Left renal pelvis (tissue), 4 donors: Measurements from ENCODE around the gene CCDC92. TPM values are rescaled to one million over a fixed set of nuclear protein-coding genes. Genes with fewer than 3 reads are reported as not detected.
A peak's percentile ranks its signal among the peaks of the same experiment; 100 is the strongest.

ENCODE experiments used
- DNase-seq, 4 donors: peaks; one replicate each; pipeline ENCODE4 v3.0.0-alpha.2; 2013; ENCODE audit warnings: low read depth in 4 of 4, low spot score in 3 of 4
- polyA plus RNA-seq, 4 donors: library from polyadenylated mRNA; unstranded; fragments of 120-200 nt; gene quantifications; one replicate each; pipeline ENCODE4 v1.2.1, GENCODE V29; 2013; ENCODE audit not compliant: insufficient read length in 4 of 4

Gene CCDC92
- polyA plus RNA-seq, 4 donors = 34.4 to 54.1 (median 42.7) TPM

DNA sequence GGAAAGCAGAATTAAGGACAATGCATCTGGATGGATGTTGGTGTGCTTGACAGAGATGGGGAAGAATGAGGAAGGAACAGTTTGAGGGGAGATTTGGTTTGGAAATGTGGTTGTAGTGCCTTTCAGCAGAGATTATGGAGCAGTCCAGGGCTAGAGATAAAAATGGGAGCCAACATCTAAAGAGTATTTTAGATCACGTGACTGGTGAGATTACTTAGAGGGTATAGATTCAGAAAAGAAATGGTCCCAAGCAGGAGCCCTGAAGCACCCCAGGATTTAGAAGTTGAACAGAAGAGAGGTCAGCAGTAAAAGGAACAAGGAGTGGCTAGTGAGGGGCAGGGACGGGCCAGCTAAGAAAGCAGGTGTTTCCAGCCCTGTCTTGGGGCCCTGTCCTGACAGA, 30.0 kb upstream of the CCDC92 start:
- DNase-seq = no peak

DNA sequence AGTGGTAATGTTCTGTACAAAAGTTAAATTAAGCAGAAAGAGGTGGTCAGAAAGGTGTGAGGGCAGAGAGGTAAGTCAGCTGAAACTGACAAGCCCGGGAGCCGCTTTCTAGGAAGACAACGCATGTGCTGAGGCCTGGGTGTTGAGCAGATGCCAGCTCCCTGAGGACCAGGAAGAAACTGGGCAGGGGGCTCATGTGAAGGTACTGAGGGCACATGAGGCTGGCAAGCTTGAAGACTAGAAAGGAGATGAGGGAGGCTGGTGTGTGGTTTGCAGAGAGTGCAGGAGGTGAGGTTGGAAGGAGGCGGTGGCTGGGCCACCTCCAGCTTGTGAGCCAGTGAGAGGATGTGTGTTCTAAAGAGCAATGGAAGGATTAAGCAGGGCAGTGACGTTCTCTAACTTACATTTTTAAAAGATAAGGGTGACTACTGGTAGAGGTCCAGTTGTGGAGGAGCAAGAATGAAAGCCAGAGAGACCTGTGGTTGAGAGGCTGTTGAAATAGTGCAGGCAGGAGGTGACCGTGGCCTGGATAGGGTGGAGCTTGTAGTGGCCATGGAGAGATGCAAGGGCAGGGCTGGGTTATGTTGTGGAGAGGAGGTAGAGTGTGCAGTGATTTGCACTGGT, 29.5 kb upstream of the CCDC92 start:
- no peak for DNase-seq

- no peak for DNase-seq
These were observed 28.7 kb upstream of the CCDC92 start for GRCh38 chr12:124001343-124001742.

GRCh38 chr12:124000111-124000510, 27.5 kb upstream of the CCDC92 start:
- no peak for DNase-seq

- DNase-seq = no peak
These were observed 26.3 kb upstream of the CCDC92 start for GRCh38 chr12:123998991-123999359.

GRCh38 chr12:123998344-123998990, 25.8 kb upstream of the CCDC92 start:
- DNase-seq = no peak

DNA sequence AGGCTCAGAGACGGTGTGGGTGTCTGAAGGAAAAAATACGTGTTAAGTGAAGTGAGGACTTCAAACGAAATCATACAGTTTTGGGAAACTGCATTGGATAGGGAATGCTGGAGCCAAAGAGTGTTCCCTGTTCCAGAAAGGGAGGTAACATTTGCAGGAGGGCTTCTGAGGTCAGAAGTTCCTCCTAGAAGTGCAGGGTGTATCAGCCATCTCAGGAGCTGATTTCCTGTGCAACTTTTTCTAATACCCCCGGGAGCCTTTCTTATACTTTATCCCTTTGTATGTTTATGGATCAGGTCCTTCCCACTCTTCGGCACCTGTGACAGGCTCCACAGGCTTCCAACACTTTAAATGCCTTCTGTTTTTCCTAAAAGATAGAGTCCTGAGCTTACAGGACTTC, 25.3 kb upstream of the CCDC92 start:
- no peak for DNase-seq

DNA sequence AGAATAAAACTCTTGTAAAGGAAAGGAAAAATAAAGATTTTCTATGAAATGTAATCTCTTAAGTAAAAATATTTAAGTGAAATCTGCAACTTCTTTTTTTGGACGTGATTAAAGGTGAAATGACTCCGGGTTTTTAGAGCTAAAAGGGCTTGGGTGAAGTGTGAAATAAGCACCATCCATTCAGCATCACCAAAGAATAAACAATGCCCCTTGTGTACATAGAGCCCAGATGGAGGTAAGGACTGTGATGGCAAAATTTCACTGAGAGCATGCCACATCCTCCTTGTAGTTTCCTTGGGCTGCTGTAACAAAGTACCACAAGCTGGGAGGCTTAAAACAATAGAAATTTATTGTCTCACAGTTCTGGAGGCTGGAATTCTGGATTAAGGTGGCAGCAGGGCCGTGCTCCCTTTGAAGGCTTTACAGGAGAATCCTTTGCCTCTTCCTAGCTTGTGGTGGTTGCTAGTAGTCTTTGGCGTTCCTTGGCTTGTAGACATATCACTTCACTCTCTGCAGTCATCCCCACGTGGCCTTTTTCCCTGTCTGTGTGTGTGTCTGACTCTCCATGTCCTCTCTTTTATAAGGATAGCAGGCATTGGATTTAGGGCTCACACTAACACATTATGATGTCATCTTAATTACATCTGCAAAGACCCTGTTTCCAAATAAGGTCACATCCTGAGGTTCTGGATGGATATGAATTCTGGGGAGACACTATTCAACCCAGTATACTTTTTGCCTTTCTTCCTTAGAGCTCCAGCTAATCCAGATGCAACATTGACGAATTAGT, 24.6 kb upstream of the CCDC92 start:
- no peak for DNase-seq

DNA sequence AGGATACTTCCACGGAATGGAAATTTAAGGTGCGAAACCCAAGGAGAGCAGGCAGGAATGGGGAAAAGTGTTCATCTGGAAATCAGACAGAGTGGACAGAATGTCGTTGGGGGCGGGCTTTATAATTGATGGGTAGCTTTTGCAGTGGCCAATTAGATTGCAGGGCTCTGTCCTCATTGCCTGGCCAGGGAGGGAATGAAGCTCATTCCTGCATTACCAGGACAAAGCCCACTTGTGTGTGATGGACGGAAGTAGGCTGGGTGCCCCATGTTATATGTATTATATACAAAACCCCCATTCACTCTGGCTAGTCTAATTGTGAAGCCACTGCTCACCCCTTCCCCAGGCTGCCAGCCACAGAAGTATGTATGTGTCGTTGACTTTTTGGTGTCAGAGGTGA, 23.9 kb upstream of the CCDC92 start:
- no peak for DNase-seq

DNA sequence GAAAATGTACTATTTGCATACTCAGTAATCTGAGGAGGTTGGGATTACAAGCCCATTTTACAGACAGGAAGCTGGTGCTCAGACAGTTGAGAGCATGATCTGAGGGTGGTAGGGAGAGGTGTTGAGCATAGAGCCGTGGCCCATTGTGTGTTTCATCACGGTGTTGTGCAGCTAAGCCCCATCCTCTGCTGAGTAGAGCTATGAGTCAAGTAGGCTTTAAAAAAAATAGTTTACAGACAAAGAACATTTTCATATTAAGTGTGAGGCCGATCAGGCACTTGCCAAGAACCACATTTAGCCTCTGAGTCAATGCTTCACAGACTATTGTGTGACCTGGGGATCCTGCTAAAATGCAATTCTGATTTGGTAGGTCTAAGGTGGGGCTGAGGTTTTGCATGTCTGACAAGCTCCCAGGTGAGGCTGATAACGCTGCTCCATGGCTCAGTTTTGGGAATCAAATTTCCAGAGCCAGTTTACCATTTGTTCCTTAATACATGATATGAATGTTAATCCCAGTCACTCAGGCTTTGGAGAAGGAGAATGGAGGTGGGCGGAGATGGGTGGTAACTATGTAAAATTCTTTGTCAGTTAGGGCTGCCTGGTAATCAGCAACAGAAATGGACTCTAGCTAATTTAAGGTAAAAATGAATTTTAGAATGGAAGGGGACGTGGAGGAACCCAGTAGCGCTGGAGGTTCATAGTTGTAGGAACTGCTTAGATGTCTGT, 22.6 kb upstream of the CCDC92 start:
- DNase-seq = no peak

DNA sequence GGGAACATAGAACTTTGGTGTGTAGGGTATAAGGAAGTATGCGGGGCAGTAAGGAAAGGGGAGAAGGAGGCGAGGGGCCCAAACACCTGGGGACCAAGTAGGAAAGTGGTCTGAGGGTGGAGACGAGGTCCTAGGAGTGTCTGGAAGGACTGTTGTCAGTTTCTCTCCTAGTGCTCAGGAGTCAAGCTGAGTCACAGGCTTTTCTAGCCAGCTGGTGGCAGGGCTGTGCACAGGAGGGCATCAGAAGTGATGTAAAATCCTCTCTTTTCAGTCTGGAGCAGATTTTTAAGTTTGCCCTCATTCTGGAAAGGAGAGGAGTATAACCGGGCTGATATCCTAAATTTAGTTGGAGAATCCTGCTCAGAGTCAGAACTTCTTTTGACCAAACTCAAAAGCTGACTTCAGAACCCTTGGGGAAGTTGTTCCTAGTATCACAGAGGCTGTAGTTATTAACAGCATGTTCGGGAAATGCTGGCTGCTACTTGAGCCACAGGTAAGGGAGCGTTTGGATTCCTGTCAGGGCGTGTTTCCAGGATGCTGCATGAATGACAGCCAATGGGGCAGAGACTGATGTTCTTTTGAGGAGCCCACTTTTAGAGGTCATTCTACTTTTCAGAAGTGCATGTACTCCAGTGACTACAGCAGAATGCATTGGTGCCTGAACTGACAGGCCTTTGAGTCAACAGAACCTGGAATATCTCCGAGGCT, 19.6 kb upstream of the CCDC92 start:
- no peak for DNase-seq

GRCh38 chr12:123991372-123991951, 18.8 kb upstream of the CCDC92 start:
- DNase-seq = no peak

- no peak for DNase-seq
These were observed 17.9 kb upstream of the CCDC92 start for GRCh38 chr12:123990511-123990910.

GRCh38 chr12:123989753-123990152, 17.1 kb upstream of the CCDC92 start:
- DNase-seq = no peak

DNA sequence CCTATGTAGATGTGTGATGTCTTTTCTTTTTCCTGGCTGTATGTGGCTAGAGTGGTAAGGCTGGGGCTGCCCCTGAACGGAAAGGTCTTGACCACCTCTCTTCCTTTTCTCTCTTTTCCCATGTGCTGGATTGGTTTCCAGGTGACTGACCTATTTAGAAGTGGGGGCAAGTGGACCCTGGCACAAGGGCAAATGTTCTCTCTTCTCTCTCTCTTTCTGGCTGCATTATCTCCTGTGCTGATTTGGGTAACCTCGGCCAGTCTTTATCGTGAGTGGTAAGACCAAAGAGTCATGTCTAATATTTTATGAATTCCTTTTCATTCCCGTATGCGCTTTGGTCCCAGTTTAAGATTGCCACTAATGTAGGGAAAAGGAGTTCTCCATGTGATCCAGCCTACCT, 16.5 kb upstream of the CCDC92 start:
- DNase-seq = no peak

- DNase-seq = no peak
These were observed 14.4 kb upstream of the CCDC92 start for GRCh38 chr12:123987022-123987421.

GRCh38 chr12:123986374-123986965, 13.8 kb upstream of the CCDC92 start:
- no peak for DNase-seq

DNA sequence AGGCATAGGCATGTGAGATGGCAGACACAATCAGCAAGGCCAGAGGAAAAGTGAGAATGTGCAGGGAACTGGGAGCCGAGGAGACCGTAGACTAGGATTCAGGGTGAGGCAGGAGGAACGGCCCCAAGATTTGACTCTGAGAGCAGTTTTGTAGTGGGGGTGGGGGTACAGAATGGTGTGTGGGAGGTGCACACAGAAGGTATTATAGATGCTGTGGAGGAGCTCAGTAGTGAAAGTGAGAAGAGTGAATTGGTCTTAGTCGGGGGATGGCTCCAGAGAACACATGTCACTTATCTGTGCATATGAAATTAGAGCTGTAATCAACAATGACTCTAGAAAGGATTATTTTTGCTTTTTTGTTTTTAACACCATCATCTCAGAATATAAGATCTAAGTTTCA, 12.3 kb upstream of the CCDC92 start:
- DNase-seq = no peak

DNA sequence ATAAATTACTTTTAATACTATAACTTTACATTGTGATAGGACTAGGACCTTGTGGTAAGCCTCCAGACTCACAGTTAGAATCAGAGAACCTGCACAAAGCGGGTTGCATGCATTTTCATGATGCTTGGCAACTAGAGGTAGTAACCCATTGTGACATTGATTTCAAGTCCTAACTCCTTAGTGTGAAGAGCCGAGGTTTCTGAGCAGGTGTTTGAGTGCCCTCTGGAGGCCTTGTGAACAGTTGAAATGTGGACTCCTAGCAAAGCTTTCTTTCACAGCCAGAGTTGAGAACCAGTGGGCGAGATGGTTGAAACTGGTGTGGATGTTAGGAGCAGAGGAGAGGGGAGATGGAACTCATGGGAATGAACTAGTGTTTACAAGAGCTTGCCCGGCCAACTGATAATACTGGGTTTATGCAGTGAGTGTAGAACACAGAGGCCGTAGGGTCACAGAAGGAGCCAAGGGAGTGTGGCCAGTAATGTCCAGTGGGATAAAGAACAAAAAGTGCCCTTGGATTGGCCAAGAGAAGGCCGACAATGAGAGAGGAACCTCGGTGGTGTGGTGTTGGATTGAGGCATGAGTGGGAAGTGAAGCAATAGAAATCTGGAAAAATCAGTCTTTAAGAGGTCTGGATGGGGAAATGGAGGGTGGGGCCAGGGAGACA, 11.3 kb upstream of the CCDC92 start:
- DNase-seq = peak in 2 of 4 donors; percentile 40 to 45
